ENCODE measurements around the gene KANSL1L.

- TF ChIP-seq EP300 (IDR thresholded peaks at IDR 0.05; ENCODE audit: borderline replicate concordance) (no peak), TAF1 (IDR thresholded peaks at IDR 0.05; ENCODE audit: low read depth) (no peak), FOXM1 (IDR thresholded peaks at IDR 0.05; ENCODE audit: borderline replicate concordance, low read depth) (no peak), YY1 (IDR thresholded peaks at IDR 0.05; ENCODE audit: low read depth) (no peak), RAD21 (IDR thresholded peaks at IDR 0.05; ENCODE audit: low read depth) (no peak), CREB1 (IDR thresholded peaks at IDR 0.05; ENCODE audit: low read depth) (no peak), CEBPB (IDR thresholded peaks at IDR 0.05) (no peak), TCF12 (IDR thresholded peaks at IDR 0.05; ENCODE audit: low read depth) (no peak), REST (IDR thresholded peaks at IDR 0.05; ENCODE audit: low read depth) (no peak), MAX (IDR thresholded peaks at IDR 0.05) (no peak), NFIC (IDR thresholded peaks at IDR 0.05) (no peak)
These were observed 183.2 kb downstream of the KANSL1L start for GRCh38 chr2:209988010-209988409.
